GM18520 (cell line): ENCODE results near the gene PANK3.
A peak's percentile ranks its signal among the peaks of the same experiment; 100 is the strongest.
"Not testable (repeated sequence)": the region's sequence is repeated elsewhere in the genome, so short reads cannot be mapped to it uniquely, and the experiment has no call there.

Experiments
- ATAC-seq: cut with Tn5 transposase; IDR thresholded peaks from one replicate; pipeline ENCODE4 v1.9.1; 2021; ENCODE audit not compliant: unreplicated experiment

The PANK3 gene

GRCh38 chr5:168596122-168596521 lies 17.0 kb upstream of the PANK3 start:
- not testable (repeated sequence) for ATAC-seq

GRCh38 chr5:168592014-168592368 lies 12.8 kb upstream of the PANK3 start:
- ATAC-seq, result no peak

DNA sequence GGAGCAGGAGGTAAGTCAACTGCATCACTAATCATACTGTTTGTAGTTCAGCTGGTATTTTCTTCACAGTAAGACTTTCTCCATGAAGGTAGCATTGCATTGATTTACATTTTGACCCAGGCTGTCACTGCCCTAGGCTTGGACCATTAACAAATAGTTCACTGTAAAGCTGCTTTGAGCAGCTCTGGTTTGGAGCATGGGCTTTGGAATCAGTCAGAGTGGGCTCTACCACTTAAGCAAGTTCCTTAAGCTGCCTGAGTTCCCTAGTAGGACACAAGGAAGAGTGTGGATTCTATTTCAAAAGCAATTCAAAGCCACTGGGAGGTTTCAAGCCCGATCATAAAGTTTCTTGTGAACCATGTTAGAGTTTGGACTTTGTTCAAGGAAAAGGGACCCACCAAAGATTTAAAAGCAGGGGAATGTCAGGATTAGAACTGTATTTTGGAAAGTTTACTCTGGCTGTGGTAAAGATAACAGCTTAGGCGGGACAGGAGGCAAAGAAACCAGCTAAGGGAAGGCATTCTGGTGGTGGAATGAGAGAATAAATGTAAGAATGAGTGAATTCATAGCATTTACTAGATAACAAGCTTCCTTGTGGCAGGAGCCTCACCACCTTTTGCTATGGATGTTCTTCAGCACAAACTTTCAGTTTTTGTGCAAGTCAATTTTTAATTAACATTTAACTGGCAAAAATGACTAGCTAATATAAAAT lies 12.3 kb upstream of the PANK3 start:
- ATAC-seq, result no peak

GRCh38 chr5:168590666-168591065 lies 11.5 kb upstream of the PANK3 start:
- ATAC-seq, result no peak

DNA sequence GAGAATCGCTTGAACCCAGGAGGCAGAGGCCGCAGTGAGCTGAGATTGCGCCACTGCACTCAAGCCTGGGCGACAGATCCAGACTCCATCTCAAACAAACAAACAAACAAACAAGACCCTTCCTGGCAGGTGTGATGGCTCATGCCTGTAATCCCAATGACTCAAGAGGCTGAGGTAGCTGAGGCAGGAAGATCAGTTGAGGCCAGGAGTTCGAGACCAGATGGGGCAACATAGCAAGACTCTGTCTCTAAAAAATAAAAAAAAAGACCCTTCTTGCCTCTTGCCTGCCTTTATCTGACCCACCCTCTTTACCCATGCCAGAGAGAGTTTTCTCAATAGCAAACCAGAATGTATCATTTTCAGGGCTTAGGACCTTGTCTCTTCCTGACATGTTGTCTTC lies 8.8 kb upstream of the PANK3 start:
- ATAC-seq, result no peak

- ATAC-seq, result no peak
Observed at GRCh38 chr5:168585119-168585856, 6.1 kb upstream of the PANK3 start.

- peak; percentile 25 for ATAC-seq
Observed at GRCh38 chr5:168583742-168584482, 4.7 kb upstream of the PANK3 start.

- not testable (repeated sequence) for ATAC-seq
Observed at GRCh38 chr5:168580814-168581469, 1.8 kb upstream of the PANK3 start.

DNA sequence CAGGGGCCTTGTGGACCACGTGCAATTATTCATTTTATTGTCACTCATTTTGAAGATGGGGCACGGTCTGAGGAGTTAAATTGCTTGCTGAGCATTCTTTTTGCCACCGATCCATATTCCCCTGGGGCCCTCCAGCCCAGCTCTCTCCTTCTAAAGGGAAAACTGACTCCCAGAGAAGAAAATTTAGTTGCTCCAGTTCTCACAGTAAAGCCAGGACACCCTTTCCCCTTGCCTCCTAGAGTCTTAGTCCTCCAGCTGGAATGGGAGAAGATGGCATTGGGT lies 1.0 kb upstream of the PANK3 start:
- ATAC-seq, result no peak

DNA sequence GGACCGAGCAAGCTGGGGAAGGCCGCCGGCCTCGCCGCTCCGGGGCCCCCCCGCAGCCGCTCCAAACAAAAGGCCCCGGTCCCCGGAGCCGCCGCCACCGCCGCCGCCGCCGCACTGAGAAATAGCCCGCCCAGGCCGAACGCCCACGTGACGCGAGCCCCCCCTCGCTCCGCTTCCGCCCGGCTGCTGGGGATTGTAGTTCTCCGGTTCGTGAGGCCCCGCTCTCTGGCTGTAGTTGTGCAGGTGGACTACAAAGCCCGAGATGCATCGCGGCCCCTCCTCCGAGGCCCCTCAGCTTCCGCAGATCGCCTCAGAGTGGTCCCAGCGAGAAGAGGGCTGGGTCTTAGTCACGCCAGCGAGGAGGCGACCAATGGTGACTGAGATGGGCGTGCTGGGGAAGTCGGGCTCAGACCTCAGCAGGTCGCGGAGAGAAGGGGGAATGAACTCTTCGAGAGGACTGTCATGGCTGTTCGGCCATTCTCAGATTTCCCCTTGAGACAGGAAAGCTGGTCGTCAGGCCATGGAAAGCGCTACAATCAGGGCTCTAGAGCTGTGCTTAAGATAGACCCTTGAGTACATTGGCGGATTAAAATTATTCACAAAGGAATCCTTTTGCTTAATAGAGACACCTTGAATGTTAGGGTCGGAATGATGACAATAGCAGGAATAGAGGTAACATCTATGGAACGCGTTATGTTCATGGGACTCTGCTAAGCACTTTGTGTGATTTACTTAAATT lies 489 bp upstream of the PANK3 start:
- peak; percentile 88 for ATAC-seq

- no peak for ATAC-seq
Observed at GRCh38 chr5:168578006-168578405, 1.2 kb downstream of the PANK3 start.

- ATAC-seq, result no peak
Observed at GRCh38 chr5:168575391-168576372, 3.5 kb downstream of the PANK3 start.

DNA sequence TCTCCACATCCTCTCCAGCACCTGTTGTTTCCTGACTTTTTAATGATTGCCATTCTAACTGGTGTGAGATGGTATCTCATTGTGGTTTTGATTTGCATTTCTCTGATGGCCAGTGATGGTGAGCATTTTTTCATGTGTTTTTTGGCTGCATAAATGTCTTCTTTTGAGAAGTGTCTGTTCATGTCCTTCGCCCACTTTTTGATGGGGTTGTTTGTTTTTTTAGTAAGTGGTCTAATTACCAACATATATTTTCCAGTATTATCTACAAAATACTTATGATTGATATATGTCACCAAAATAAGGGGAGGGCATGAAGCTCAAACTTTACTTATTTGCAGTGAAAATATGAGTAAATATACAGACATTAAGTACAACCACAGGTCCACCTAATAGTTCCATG lies 5.0 kb downstream of the PANK3 start:
- not testable (repeated sequence) for ATAC-seq

DNA sequence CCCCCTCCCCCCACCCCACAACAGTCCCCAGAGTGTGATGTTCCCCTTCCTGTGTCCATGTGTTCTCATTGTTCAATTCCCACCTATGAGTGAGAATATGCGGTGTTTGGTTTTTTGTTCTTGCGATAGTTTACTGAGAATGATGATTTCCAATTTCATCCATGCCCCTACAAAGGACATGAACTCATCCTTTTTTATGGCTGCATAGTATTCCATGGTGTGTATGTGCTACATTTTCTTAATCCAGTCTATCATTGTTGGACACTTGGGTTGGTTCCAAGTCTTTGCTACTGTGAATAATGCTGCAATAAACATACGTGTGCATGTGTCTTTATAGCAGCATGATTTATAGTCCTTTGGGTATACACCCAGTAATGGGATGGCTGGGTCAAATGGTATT lies 5.5 kb downstream of the PANK3 start:
- ATAC-seq, result not testable (repeated sequence)

- no peak for ATAC-seq
Observed at GRCh38 chr5:168570490-168571328, 8.5 kb downstream of the PANK3 start.

- ATAC-seq, result no peak
Observed at GRCh38 chr5:168568738-168569137, 10.4 kb downstream of the PANK3 start.

GRCh38 chr5:168563959-168564358 lies 15.2 kb downstream of the PANK3 start:
- ATAC-seq, result no peak

DNA sequence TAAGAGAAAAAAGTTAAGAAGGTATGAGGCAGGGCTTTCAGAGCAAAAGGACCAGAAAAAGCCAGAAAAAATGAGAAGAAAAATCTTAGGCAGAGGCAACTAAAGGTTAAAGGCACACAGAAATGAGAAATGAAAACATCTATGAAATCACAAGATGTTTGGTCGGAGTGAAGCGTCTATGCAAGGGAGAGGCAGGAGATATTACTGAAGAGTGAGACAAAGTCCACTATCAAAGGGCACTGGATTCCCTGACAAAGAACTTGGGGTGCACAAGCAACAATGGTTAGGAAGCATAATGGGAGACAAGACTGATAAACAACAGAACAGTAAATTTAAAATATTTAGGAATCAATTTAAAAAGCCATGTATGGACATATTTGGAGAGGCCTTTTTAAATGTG lies 16.9 kb downstream of the PANK3 start:
- no peak for ATAC-seq

- ATAC-seq, result no peak
Observed at GRCh38 chr5:168557389-168557788, 21.8 kb downstream of the PANK3 start.
